ENCODE measurements around the gene IL1RAPL2. TPM values are rescaled to one million over a fixed set of nuclear protein-coding genes. Genes with fewer than 3 reads are reported as not detected.

The IL1RAPL2 gene
- total and polyA plus RNA-seq, 2 of the 8 experiments (the other 6 are each of a cell fraction or from before 2014, with no cell fraction given) = 0.20 to 1.3 TPM

DNA sequence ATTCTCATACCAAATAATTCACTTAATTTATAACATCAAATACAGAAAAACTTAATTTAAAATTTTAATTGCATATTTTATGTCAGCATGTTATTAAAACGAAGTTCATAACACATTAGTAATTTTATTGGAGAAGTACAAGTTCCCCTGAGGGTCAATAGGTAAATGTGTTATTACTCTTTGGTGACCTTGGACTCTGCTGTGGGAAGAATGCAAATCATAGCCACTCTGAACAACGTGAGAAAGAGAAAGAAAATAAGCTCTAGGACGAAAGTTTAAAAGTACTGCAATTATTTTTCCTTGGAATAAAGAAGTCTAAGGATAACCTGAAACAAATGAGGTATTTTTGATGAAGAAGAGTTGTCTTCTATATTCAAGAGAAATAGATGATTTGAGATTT lies 115.2 kb downstream of the IL1RAPL2 start:
- Histone ChIP-seq H3K4me3 (ENCODE audit: extremely low read depth in 1 of 4, insufficient read depth in 2 of 4, low read depth in 3 of 4, low read length in 4 of 4) (no peak overlapping the region), H2AFZ (ENCODE audit: low read length) (no peak overlapping the region), H3K79me2 (ENCODE audit: control insufficient read depth in 1 of 2, insufficient read depth in 2 of 2, low read length in 2 of 2) (no peaks in the 10 kb centered on the region), H2BK15ac (ENCODE audit: low read length) (no peak overlapping the region), H3K4me1 (replicated peaks in 1 of 4; ENCODE audit: control insufficient read depth in 3 of 4, insufficient read depth in 4 of 4, low read length in 3 of 4) (no peaks in the 10 kb centered on the region), H2BK20ac (ENCODE audit: low read length) (no peak overlapping the region), H3K23me2 (ENCODE audit: low read depth, low read length) (no peaks in the 10 kb centered on the region), H3K14ac (ENCODE audit: insufficient read length) (no peak overlapping the region), H2BK120ac (replicated peaks; ENCODE audit: low read depth, low read length) (no peak overlapping the region), H3K18ac (ENCODE audit: extremely low read depth, low read length) (no peak overlapping the region), H4K91ac (replicated peaks; ENCODE audit: insufficient read length, low read length) (no peak overlapping the region), H4K5ac (ENCODE audit: insufficient read length, low read depth, low read length) (no peak overlapping the region), H3K9me3 (ENCODE audit: insufficient read depth in 2 of 2, low read depth in 1 of 2, low read length in 1 of 2) (no peaks in the 10 kb centered on the region), H4K20me1 (replicated peaks in 1 of 2; ENCODE audit: control insufficient read depth in 1 of 2, insufficient read depth in 2 of 2, low read length in 2 of 2) (no peaks in the 10 kb centered on the region), H3K4ac (replicated peaks; ENCODE audit: insufficient read length, low read depth, low read length) (no peak overlapping the region), H3K23ac (ENCODE audit: insufficient read length) (no peak overlapping the region), H2AK5ac (ENCODE audit: low read depth, low read length) (no peak overlapping the region), H3K36me3 (ENCODE audit: control insufficient read depth in 2 of 4, insufficient read depth in 4 of 4, low read length in 3 of 4) (no peaks in the 10 kb centered on the region), H4K8ac (ENCODE audit: extremely low read depth, insufficient read depth, low read length) (no peak overlapping the region), H2BK5ac (ENCODE audit: low read depth, low read length) (no peak overlapping the region), H3K4me2 (ENCODE audit: insufficient read depth in 1 of 2, low read depth in 2 of 2, low read length in 2 of 2) (no peak overlapping the region), H3K27me3 (replicated peaks in 1 of 4; ENCODE audit: control insufficient read depth in 3 of 4, extremely low read depth in 1 of 4, insufficient read depth in 3 of 4, low read length in 3 of 4) (no peaks in the 10 kb centered on the region), H2BK12ac (ENCODE audit: low read depth, low read length) (no peak overlapping the region), H3K79me1 (ENCODE audit: low read depth, low read length) (no peaks in the 10 kb centered on the region), H3K56ac (replicated peaks; ENCODE audit: insufficient read length, low read depth, low read length) (no peak overlapping the region), H3K9ac (replicated peaks in 1 of 4; ENCODE audit: extremely low read depth in 1 of 4, low read depth in 3 of 4, low read length in 3 of 4) (no peak overlapping the region), H3K27ac (ENCODE audit: low read depth, low read length) (no peak overlapping the region)
- DNase-seq (ENCODE audit: low read depth in 1 of 2, low spot score in 2 of 2) (no peak), FAIRE-seq (no peak)
- POLR2A ChIA-PET (ENCODE audit: partially characterized antibody) = no interaction called here
- CTCF ChIA-PET (ENCODE audit: partially characterized antibody) = interaction anchor here (0.6 kb wide), 1 partner anchor 13 kb away, joined by 4 read pairs; no protein-coding TSS in a partner anchor
- WGBS, 2 experiments (ENCODE audit: extremely low coverage in 1 of 2, insufficient coverage in 1 of 2, insufficient read length in 1 of 2, insufficient replicate concordance in 2 of 2, low coverage in 1 of 2, low lambda C conversion rate in 2 of 2, missing lambda C conversion rate in 1 of 2) = 78% methylated on average over 3 of the region's 3 CpGs; no CpG with 5 or more reads in 1 of the 2 experiments
- TF ChIP-seq, protein P1, sequence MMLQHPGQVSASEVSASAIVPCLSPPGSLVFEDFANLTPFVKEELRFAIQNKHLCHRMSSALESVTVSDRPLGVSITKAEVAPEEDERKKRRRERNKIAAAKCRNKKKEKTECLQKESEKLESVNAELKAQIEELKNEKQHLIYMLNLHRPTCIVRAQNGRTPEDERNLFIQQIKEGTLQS (IDR thresholded peaks at IDR 0.05; ENCODE audit: insufficient read depth, low read depth, low read length) = no peak
- TF ChIP-seq SRF (IDR thresholded peaks at IDR 0.05; ENCODE audit: low read depth, low read length) = no peak
- no peak for TF ChIP-seq MAFK (IDR thresholded peaks at IDR 0.05; ENCODE audit: low read depth, low read length)
- TF ChIP-seq, protein P2, sequence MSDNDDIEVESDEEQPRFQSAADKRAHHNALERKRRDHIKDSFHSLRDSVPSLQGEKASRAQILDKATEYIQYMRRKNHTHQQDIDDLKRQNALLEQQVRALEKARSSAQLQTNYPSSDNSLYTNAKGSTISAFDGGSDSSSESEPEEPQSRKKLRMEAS (IDR thresholded peaks at IDR 0.05) = no peak
- TF ChIP-seq SIX5 (IDR thresholded peaks at IDR 0.05; ENCODE audit: low read depth, low read length) = no peak
- TF ChIP-seq CBX5 (IDR thresholded peaks at IDR 0.05; ENCODE audit: low read depth, low read length) = no peak
- TF ChIP-seq RNF2 (IDR thresholded peaks at IDR 0.05; ENCODE audit: borderline replicate concordance, low read depth, low read length, missing control alignments, poor library complexity, severe bottlenecking) = no peak
- TF ChIP-seq, protein P3, sequence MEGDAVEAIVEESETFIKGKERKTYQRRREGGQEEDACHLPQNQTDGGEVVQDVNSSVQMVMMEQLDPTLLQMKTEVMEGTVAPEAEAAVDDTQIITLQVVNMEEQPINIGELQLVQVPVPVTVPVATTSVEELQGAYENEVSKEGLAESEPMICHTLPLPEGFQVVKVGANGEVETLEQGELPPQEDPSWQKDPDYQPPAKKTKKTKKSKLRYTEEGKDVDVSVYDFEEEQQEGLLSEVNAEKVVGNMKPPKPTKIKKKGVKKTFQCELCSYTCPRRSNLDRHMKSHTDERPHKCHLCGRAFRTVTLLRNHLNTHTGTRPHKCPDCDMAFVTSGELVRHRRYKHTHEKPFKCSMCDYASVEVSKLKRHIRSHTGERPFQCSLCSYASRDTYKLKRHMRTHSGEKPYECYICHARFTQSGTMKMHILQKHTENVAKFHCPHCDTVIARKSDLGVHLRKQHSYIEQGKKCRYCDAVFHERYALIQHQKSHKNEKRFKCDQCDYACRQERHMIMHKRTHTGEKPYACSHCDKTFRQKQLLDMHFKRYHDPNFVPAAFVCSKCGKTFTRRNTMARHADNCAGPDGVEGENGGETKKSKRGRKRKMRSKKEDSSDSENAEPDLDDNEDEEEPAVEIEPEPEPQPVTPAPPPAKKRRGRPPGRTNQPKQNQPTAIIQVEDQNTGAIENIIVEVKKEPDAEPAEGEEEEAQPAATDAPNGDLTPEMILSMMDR (IDR thresholded peaks at IDR 0.05; ENCODE audit: control extremely low read depth in 1 of 3, insufficient read depth in 1 of 3, low read depth in 1 of 3, low read length in 3 of 3) = no peak
- TF ChIP-seq SP2 (IDR thresholded peaks at IDR 0.05; ENCODE audit: low read length) = no peak
- no peak for TF ChIP-seq KDM5A (IDR thresholded peaks at IDR 0.05; ENCODE audit: low read length)
- no peak for TF ChIP-seq HDAC6 (IDR thresholded peaks at IDR 0.05; ENCODE audit: low read depth, low read length)

Data from H1 (cell line).